OCI-LY1 (cell line): Measurements from ENCODE around the gene RAI14.

Experiments
- H2AFZ ChIP-seq: fragments of 200-600 bp; sonication (generic), shearing (Covaris generic); 2 replicates; pipeline ENCODE4 v1.6.0; 2014; ENCODE audit warnings: antibody characterized with exemption, mild to moderate bottlenecking, low read length
- H3F3A ChIP-seq: fragments of 200-600 bp; sonication (generic), shearing (Covaris generic); 2 replicates; pipeline ENCODE4 v1.6.0; 2014; ENCODE audit warnings: mild to moderate bottlenecking, antibody characterized with exemption, low read length, moderate library complexity; ENCODE audit not compliant: insufficient read depth
- H3K27ac ChIP-seq: fragments of 200-600 bp; sonication (generic); 2 replicates; pipeline ENCODE4 v1.5.1; 2014; ENCODE audit warnings: low read length, mixed run types, mild to moderate bottlenecking, low read depth; ENCODE audit not compliant: poor library complexity, severe bottlenecking
- H3K27me3 ChIP-seq: fragments of 200-600 bp; sonication (generic); 2 replicates; pipeline ENCODE4 v1.6.0; 2014; ENCODE audit warnings: antibody characterized with exemption, mild to moderate bottlenecking, low read length, moderate library complexity; ENCODE audit not compliant: insufficient read depth
- H3K36me3 ChIP-seq: fragments of 200-600 bp; sonication (generic); 2 replicates; pipeline ENCODE4 v1.6.1; 2014; ENCODE audit warnings: mild to moderate bottlenecking, antibody characterized with exemption, low read length, moderate library complexity, mixed read lengths; ENCODE audit not compliant: insufficient read depth
- H3K4me1 ChIP-seq: fragments of 200-600 bp; sonication (generic); 2 replicates; pipeline ENCODE4 v1.5.1; 2014; ENCODE audit warnings: mild to moderate bottlenecking, low read length, moderate library complexity; ENCODE audit not compliant: insufficient read depth, severe bottlenecking
- H3K4me2 ChIP-seq: fragments of 200-600 bp; sonication (generic), shearing (Covaris generic); 2 replicates; pipeline ENCODE4 v1.6.1; 2014; ENCODE audit warnings: low read length
- H3K4me3 ChIP-seq: fragments of 200-600 bp; sonication (generic); 2 replicates; pipeline ENCODE4 v1.5.1; 2014; ENCODE audit warnings: low read length, low read depth, mild to moderate bottlenecking, mixed read lengths; ENCODE audit not compliant: poor library complexity, severe bottlenecking
- H3K79me2 ChIP-seq: fragments of 200-600 bp; shearing (Covaris generic); 2 replicates; pipeline ENCODE4 v1.6.1; 2016; ENCODE audit warnings: mixed run types, low read length, mixed read lengths; ENCODE audit not compliant: insufficient read depth
- H3K9ac ChIP-seq: fragments of 200-600 bp; sonication (generic), shearing (Covaris generic); 2 replicates; pipeline ENCODE4 v1.6.1; 2014; ENCODE audit warnings: mild to moderate bottlenecking, low read length, mixed read lengths
- H3K9me2 ChIP-seq: fragments of 200-600 bp; sonication (generic), shearing (Covaris generic); 2 replicates; pipeline ENCODE4 v1.6.1; 2014; ENCODE audit warnings: low read depth, mild to moderate bottlenecking, low read length, mixed read lengths
- H3K9me3 ChIP-seq: fragments of 200-600 bp; shearing (Covaris generic); 2 replicates; pipeline ENCODE4 v1.6.1; 2014; ENCODE audit warnings: low read length, mixed read lengths
- H4K20me1 ChIP-seq: fragments of 200-600 bp; sonication (generic), shearing (Covaris generic); 2 replicates; pipeline ENCODE4 v1.6.0; 2016; ENCODE audit warnings: mild to moderate bottlenecking, low read length; ENCODE audit not compliant: insufficient read depth
- EZH2 ChIP-seq: fragments of 200-600 bp; sonication (generic), shearing (Covaris generic); IDR thresholded peaks from 2 replicates; pipeline ENCODE4 v1.8.0; 2017; ENCODE audit warnings: borderline replicate concordance, mixed run types, mild to moderate bottlenecking, antibody characterized with exemption, low read length, moderate library complexity, mixed read lengths
- TF ChIP-seq, protein P1 (sequence below): fragments of 200-600 bp; sonication (generic), shearing (Covaris generic); IDR thresholded peaks from 2 replicates; pipeline ENCODE4 v1.5.1; 2017; ENCODE audit warnings: mild to moderate bottlenecking, antibody characterized with exemption, low read length, moderate library complexity, mixed read lengths

RAI14 gene

GRCh38 chr5:34656001-34656699, at the start of gene RAI14:
Gene RAI14, plus strand, starts transcription at chr5:34656328. Its CDS starts 30,592 bp downstream, at chr5:34686920.
- H3K36me3 ChIP-seq, result no peaks in the 10 kb centered on the region
- no peak within 1 kb of the TSS for H2AFZ ChIP-seq
- H3K4me3 ChIP-seq, result no peak within 1 kb of the TSS
- no peaks in the 10 kb centered on the region for H3K9me3 ChIP-seq
- H3K4me1 ChIP-seq, result no peaks in the 10 kb centered on the region
- no peaks in the 10 kb centered on the region for H3K27me3 ChIP-seq
- H3F3A ChIP-seq, result no peaks in the 10 kb centered on the region
- no peaks in the 10 kb centered on the region for H4K20me1 ChIP-seq
- H3K4me2 ChIP-seq, result no peak within 1 kb of the TSS
- H3K9ac ChIP-seq, result no peak within 1 kb of the TSS
- no peak within 1 kb of the TSS for H3K27ac ChIP-seq
- H3K9me2 ChIP-seq, result no peaks in the 10 kb centered on the region
- TF ChIP-seq, protein P1, sequence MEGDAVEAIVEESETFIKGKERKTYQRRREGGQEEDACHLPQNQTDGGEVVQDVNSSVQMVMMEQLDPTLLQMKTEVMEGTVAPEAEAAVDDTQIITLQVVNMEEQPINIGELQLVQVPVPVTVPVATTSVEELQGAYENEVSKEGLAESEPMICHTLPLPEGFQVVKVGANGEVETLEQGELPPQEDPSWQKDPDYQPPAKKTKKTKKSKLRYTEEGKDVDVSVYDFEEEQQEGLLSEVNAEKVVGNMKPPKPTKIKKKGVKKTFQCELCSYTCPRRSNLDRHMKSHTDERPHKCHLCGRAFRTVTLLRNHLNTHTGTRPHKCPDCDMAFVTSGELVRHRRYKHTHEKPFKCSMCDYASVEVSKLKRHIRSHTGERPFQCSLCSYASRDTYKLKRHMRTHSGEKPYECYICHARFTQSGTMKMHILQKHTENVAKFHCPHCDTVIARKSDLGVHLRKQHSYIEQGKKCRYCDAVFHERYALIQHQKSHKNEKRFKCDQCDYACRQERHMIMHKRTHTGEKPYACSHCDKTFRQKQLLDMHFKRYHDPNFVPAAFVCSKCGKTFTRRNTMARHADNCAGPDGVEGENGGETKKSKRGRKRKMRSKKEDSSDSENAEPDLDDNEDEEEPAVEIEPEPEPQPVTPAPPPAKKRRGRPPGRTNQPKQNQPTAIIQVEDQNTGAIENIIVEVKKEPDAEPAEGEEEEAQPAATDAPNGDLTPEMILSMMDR, result no peak
- TF ChIP-seq EZH2, result no peak
- H3K79me2 ChIP-seq, result no peaks in the 10 kb centered on the region

GRCh38 chr5:34608368-34608767, 47.8 kb upstream of the RAI14 start:
- H3K27me3 ChIP-seq, result no peaks in the 10 kb centered on the region
- TF ChIP-seq, protein P1, result no peak
- no peak for TF ChIP-seq EZH2
- H4K20me1 ChIP-seq, result no peaks in the 10 kb centered on the region
- H3K9me2 ChIP-seq, result no peaks in the 10 kb centered on the region
- H3K36me3 ChIP-seq, result no peaks in the 10 kb centered on the region
- H3F3A ChIP-seq, result no peaks in the 10 kb centered on the region
- H3K27ac ChIP-seq, result no peak overlapping the region
- no peak overlapping the region for H3K4me2 ChIP-seq
- H2AFZ ChIP-seq, result no peak overlapping the region
- H3K4me1 ChIP-seq, result no peaks in the 10 kb centered on the region
- H3K79me2 ChIP-seq, result no peaks in the 10 kb centered on the region
- no peak overlapping the region for H3K4me3 ChIP-seq
- H3K9ac ChIP-seq, result no peak overlapping the region
- H3K9me3 ChIP-seq, result no peaks in the 10 kb centered on the region

GRCh38 chr5:34608859-34609648, 47.1 kb upstream of the RAI14 start:
- Histone ChIP-seq H3K27ac (no peak overlapping the region), H3K79me2 (no peaks in the 10 kb centered on the region), H3K36me3 (no peaks in the 10 kb centered on the region), H3K27me3 (no peaks in the 10 kb centered on the region), H3K9ac (no peak overlapping the region), H3K4me1 (no peaks in the 10 kb centered on the region), H2AFZ (no peak overlapping the region), H3K4me3 (no peak overlapping the region), H4K20me1 (no peaks in the 10 kb centered on the region), H3K9me2 (no peaks in the 10 kb centered on the region), H3K9me3 (no peaks in the 10 kb centered on the region), H3F3A (no peaks in the 10 kb centered on the region), H3K4me2 (no peak overlapping the region)
- TF ChIP-seq, protein P1, result no peak
- TF ChIP-seq EZH2, result no peak
